Gastroesophageal sphincter (tissue), 4 donors: Measurements from ENCODE around the gene INSL3. TPM values are rescaled to one million over a fixed set of nuclear protein-coding genes. Genes with fewer than 3 reads are reported as not detected.

Experiments used
- ATAC-seq: fragments of 150-250 bp; one replicate; pipeline ENCODE4 v1.9.1; 2016; ENCODE audit warnings: mild to moderate bottlenecking, moderate library complexity
- H3K27ac ChIP-seq, 4 donors: fragments of 200-600 bp; sonication (generic) in 3 of 4; 1 replicate in 3 of 4; 2 replicates in 1 of 4; pipeline ENCODE4 v1.5.1; 2016 to 2019
- H3K27me3 ChIP-seq: fragments of 200-600 bp; sonication (generic); one replicate; pipeline ENCODE4 v1.5.1; 2019
- H3K36me3 ChIP-seq, 2 donors: fragments of 200-600 bp; sonication (generic); one replicate each; pipeline ENCODE4 v1.5.1; 2019; ENCODE audit warnings: control low read depth in 1 of 2
- H3K4me1 ChIP-seq, 3 donors: fragments of 200-600 bp; sonication (generic); 1 replicate in 2 of 3; 2 replicates in 1 of 3; pipeline ENCODE4 v1.5.1; 2016 to 2019; ENCODE audit warnings: control low read depth in 2 of 3
- H3K4me3 ChIP-seq, 2 donors: fragments of 200-600 bp; sonication (generic); one replicate each; pipeline ENCODE4 v1.5.1; 2019; ENCODE audit warnings: mild to moderate bottlenecking in 1 of 2, moderate library complexity in 1 of 2
- H3K9me3 ChIP-seq, 3 donors: fragments of 200-600 bp; sonication (generic); one replicate each; pipeline ENCODE4 v1.5.1; 2017 to 2019; ENCODE audit warnings: control low read depth in 2 of 3
- EP300 ChIP-seq: sonication (generic); formaldehyde crosslinking; IDR thresholded peaks from one replicate; pipeline ENCODE4 v1.6.1; 2017; ENCODE audit warnings: antibody characterized with exemption, mild to moderate bottlenecking
- POLR2A ChIP-seq, 2 donors: fragments of 450-650 bp; IDR thresholded peaks; one replicate each; pipeline ENCODE4 v1.6.1; 2017; ENCODE audit warnings: antibody characterized with exemption in 2 of 2, mild to moderate bottlenecking in 2 of 2, moderate library complexity in 1 of 2
- POLR2AphosphoS5 ChIP-seq: sonication (generic); formaldehyde crosslinking; IDR thresholded peaks from one replicate; pipeline ENCODE4 v1.6.1; 2017; ENCODE audit warnings: antibody characterized with exemption
- WGBS, 2 donors: methylation state at CpG; one replicate each; pipeline ENCODE4 v1.1.5; 2018; ENCODE audit warnings: low coverage in 1 of 2; 5-methylcytosine and 5-hydroxymethylcytosine counted together
- total RNA-seq, 4 donors: library from RNA; depleted of rRNA; stranded (reverse); fragments of >200 nt; gene quantifications; one replicate each; pipeline ENCODE4 v1.1.0, GENCODE V29; 2016
- TF ChIP-seq, protein P1 (sequence below), 4 experiments: fragments of 200-600 bp in 2 of 4; fragments of 450-650 bp in 2 of 4; sonication (generic) in 1 of 4; IDR thresholded peaks; one replicate each; pipeline ENCODE4 v1.5.1; 2017 to 2019; ENCODE audit warnings: antibody characterized with exemption in 4 of 4, mild to moderate bottlenecking in 2 of 4, moderate library complexity in 2 of 4

Gene INSL3
- total RNA-seq, 4 donors from 2014 or later: not detected

DNA sequence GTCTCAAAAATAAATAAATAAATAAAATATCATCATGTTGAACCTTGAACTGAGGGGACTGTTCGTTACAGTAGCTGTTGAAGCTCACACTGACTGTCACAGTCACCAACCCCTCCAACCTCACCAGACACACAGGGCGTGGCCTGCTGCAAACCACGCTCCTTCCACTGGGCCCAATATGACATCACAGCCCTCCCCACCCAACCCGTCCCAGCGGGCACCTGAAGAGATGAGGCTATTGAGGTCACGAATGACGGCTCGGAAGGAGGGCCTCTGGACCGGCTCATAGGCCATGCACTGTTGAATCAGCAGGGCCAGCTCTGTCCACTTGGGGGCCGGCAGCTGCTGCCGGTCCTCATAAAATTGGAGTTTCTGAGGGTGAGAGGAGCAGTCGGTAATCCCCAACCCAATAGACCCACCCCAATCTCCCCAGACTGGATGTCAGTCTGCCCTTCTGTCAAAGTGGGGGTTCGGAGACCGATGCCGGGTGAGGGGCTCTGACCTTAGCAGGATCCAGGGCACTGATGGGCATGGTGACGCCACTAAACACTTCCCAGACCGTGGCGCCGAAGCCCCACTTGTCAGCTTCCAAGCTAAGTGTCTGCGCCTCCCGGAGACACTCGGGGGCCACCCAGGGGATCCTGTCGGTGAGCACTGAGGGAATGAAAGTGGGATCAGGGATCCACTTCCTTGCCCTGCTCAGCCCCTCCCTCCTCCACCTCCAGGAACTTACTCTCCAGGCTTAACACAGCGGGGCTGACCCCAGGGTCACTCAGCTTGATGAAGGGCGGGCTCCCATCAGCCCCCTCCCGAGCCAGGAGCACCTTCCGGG, 13.2 kb upstream of the INSL3 start:
- TF ChIP-seq, protein P1, sequence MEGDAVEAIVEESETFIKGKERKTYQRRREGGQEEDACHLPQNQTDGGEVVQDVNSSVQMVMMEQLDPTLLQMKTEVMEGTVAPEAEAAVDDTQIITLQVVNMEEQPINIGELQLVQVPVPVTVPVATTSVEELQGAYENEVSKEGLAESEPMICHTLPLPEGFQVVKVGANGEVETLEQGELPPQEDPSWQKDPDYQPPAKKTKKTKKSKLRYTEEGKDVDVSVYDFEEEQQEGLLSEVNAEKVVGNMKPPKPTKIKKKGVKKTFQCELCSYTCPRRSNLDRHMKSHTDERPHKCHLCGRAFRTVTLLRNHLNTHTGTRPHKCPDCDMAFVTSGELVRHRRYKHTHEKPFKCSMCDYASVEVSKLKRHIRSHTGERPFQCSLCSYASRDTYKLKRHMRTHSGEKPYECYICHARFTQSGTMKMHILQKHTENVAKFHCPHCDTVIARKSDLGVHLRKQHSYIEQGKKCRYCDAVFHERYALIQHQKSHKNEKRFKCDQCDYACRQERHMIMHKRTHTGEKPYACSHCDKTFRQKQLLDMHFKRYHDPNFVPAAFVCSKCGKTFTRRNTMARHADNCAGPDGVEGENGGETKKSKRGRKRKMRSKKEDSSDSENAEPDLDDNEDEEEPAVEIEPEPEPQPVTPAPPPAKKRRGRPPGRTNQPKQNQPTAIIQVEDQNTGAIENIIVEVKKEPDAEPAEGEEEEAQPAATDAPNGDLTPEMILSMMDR (IDR thresholded peaks at IDR 0.05): no peak
- no peak for TF ChIP-seq EP300
- no peak for TF ChIP-seq POLR2AphosphoS5
- TF ChIP-seq POLR2A (IDR thresholded peaks at IDR 0.05): no peak
- H3K4me3 ChIP-seq: no peak overlapping the region
- no peaks in the 10 kb centered on the region for H3K9me3 ChIP-seq
- H3K4me1 ChIP-seq: peaks cover 0 to 21% (median 0%) of the 10 kb centered on the region in 3 donors
- no peaks in the 10 kb centered on the region for H3K36me3 ChIP-seq
- WGBS, 2 donors: 60 to 100% methylated on average over 1 of the region's 27 CpGs
- ATAC-seq: no peak
- no peak overlapping the region for H3K27ac ChIP-seq
- peaks cover 86% of the 10 kb centered on the region for H3K27me3 ChIP-seq

DNA sequence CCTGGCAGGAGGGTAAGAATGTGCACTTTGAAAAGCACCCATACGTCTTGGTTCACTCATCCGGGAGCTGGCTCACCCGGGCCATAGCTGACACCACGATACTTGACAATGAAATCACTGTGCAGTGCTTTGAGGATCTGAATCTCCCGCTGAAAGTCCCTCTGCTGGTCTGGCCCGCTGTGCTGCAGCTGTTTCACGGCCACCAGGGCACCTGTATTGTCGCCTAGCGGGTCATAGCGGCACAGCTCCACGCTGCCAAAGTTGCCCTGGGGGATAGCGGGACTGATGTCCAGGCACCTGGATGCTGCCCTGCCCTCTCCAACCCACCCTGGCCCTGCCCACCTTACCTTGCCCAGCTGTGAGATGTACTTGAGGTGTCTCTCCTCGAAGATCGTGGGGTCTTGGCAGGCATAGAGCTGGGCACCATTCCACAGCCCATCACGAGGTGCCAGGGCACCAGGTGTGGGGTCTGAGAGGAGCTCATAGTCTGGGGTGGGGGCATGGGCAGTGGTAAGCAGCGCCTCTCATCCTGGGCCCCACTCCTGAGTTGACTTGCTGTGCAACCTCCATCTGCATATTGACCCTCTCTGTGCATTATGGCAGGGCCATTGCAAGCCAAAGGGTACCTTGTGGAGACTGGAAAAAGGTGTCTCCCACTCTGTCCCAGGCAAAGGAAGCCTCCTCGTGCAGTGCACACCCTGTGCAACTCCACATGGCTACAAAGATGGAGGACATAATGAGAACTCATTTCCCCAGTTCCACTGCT, 11.3 kb upstream of the INSL3 start:
- Histone ChIP-seq H3K27ac (no peak overlapping the region), H3K36me3 (no peaks in the 10 kb centered on the region), H3K4me3 (no peak overlapping the region), H3K27me3 (peaks cover 87% of the 10 kb centered on the region), H3K9me3 (no peaks in the 10 kb centered on the region), H3K4me1 (peaks cover 0 to 21% (median 0%) of the 10 kb centered on the region in 3 donors)
- TF ChIP-seq, protein P1 (IDR thresholded peaks at IDR 0.05): no peak
- TF ChIP-seq EP300 (no peak), POLR2A (IDR thresholded peaks at IDR 0.05) (no peak), POLR2AphosphoS5 (no peak)
- WGBS, 2 donors: 82% methylated on average over 10 of the region's 17 CpGs; no CpG with 5 or more reads in 1 of the 2 donors
- ATAC-seq: no peak

DNA sequence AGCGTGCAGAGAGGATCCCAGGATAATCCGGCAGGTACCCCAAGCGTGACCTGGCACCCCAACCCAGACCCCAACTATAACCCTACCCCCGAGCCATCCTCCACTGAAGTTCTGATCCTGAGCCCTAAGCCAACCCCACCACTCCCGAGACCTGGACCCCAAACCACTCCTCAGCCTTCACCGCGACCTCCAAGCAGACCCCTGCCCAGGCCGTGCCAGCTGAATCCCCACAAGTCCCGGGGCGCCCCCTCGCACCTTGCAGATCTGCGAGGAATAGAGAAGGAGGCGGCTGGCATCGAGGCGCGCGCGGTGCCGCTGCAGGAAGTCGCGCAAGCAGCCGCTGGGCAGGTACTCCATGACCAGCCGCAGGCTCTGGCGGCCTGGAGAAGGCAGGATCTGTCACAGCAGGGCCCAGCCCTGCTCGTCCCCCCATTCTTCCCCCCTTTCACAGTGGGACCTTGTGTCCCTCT, 10.1 kb upstream of the INSL3 start:
- H3K4me3 ChIP-seq: peak overlapping the region in 1 of 2 donors; percentile 31
- no peak for TF ChIP-seq POLR2A (IDR thresholded peaks at IDR 0.05)
- TF ChIP-seq, protein P1 (IDR thresholded peaks at IDR 0.05): no peak
- TF ChIP-seq EP300: no peak
- TF ChIP-seq POLR2AphosphoS5: no peak

DNA sequence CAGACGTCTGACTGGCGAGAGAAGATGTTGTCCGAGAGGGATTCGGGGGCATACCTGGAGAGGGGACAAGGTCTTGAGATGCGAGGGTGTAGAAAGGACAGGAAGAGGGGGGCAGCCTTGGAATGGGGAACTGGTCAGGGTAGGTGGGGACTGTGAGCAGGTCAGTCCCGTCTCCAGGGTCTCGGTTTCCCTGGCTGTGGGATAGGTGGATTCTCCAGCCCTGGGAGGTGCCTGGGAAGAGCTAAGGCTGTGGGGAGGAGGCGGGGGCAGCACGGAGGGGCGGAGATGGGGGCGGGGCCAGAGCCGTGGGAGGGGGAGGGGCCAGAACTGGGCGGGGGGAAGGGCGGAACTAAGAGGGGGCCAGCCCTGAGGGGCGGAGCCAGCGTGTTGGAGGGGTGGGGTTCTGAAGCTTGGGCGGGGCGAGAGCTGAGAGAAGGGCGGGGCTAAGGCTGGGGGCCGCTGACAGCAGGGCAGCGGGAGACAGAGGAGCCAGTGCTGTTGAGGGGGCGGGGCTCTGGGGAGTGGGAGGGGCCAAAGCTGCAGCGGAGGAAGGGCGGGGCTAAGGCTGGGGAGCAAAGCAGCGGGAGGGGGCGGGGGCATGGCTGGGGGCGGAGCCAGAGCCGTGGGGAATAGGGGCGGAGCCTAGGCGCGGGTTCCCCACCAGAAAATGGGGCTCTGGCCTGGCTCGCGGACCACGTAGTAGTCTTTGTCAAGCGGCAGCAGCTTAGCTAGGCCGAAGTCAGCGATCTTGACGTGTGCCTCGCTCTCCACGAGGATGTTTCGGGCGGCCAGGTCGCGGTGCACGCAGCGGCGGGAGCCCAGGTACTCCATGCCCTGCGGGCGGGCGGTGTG, 9.5 kb upstream of the INSL3 start:
- H3K4me1 ChIP-seq: peaks cover 0 to 21% (median 0%) of the 10 kb centered on the region in 3 donors
- H3K4me3 ChIP-seq: peak overlapping the region in 1 of 2 donors; percentile 31
- peaks cover 98% of the 10 kb centered on the region for H3K27me3 ChIP-seq
- no peaks in the 10 kb centered on the region for H3K36me3 ChIP-seq
- ATAC-seq: peak; percentile 52
- H3K27ac ChIP-seq: no peak overlapping the region
- TF ChIP-seq POLR2AphosphoS5 (no peak), POLR2A (IDR thresholded peaks at IDR 0.05) (no peak), EP300 (no peak)
- TF ChIP-seq, protein P1 (IDR thresholded peaks at IDR 0.05): no peak
- WGBS, 2 donors: 0 to 26% methylated on average over 3 to 7 of the region's 50 CpGs
- H3K9me3 ChIP-seq: no peaks in the 10 kb centered on the region

More for the DNA sequence above, 10.1 kb upstream of the INSL3 start:
- no peaks in the 10 kb centered on the region for H3K9me3 ChIP-seq
- H3K27me3 ChIP-seq: peaks cover 96% of the 10 kb centered on the region
- H3K4me1 ChIP-seq: peaks cover 0 to 21% (median 0%) of the 10 kb centered on the region in 3 donors
- ATAC-seq: no peak
- 53% methylated on average over 14 of the region's 25 CpGs; no CpG with 5 or more reads in 1 of the 2 donors for WGBS, 2 donors
- no peak overlapping the region for H3K27ac ChIP-seq
- no peaks in the 10 kb centered on the region for H3K36me3 ChIP-seq
